ENCODE measurements around the gene PANX2. TPM values are rescaled to one million over a fixed set of nuclear protein-coding genes. Genes with fewer than 3 reads are reported as not detected.

The PANX2 gene
- total RNA-seq, 1 donor from 2014 or later, result 0.43 TPM

Other genes with a start within 250 kb of the PANX2 start
- 61.5 TPM for gene PIM3, start 210.0 kb upstream of the PANX2 start, total RNA-seq
- gene IL17REL, start 158.0 kb upstream of the PANX2 start, total RNA-seq, result not detected
- not detected for gene TTLL8, start 112.4 kb upstream of the PANX2 start, total RNA-seq
- gene MLC1, start 85.3 kb upstream of the PANX2 start, total RNA-seq, result 0.46 TPM
- gene MOV10L1, start 80.7 kb upstream of the PANX2 start, total RNA-seq, result not detected
- gene TRABD, start 15.2 kb downstream of the PANX2 start, total RNA-seq, result 22.0 TPM
- 15.6 TPM for gene SELENOO, start 30.3 kb downstream of the PANX2 start, total RNA-seq
- gene TUBGCP6, start 74.3 kb downstream of the PANX2 start, total RNA-seq, result 14.1 TPM
- gene HDAC10, start 80.5 kb downstream of the PANX2 start, total RNA-seq, result 12.0 TPM
- gene MAPK12, start 91.0 kb downstream of the PANX2 start, total RNA-seq, result 13.2 TPM
- 8.5 TPM for gene MAPK11, start 99.6 kb downstream of the PANX2 start, total RNA-seq
- 68.3 TPM for gene PLXNB2, start 136.9 kb downstream of the PANX2 start, total RNA-seq
- 1.1 TPM for gene DENND6B, start 156.3 kb downstream of the PANX2 start, total RNA-seq
- gene PPP6R2, start 172.6 kb downstream of the PANX2 start, total RNA-seq, result 40.4 TPM

All from Right ventricle myocardium superior (tissue), 1 donor.